ENCODE results near the gene MAPKAP1.
A peak's percentile ranks its signal among the peaks of the same experiment; 100 is the strongest.

Gene MAPKAP1

DNA sequence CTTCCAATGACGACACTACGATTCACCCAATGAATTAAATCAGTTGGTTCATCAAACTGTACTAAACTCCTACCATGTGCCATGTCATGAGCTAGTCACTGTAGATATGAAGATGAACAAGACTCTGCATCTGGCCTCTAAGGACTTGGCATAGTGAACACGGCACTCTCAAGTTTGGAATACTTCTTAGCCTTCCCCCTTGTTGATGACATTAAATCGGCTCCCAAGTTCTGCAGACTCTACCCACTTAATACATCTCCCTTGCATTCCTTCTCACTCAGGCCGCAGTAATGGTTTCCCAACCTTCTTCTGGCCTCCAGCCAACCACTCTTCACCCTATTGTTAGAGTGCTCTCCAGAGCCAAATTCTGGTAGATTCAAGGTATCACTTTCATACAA is 184.7 kb downstream of the MAPKAP1 start:
- no peak overlapping the region for H3K4me3 ChIP-seq (ENCODE audit: low read depth, low read length)
- no peak for DNase-seq (ENCODE audit: low read depth)
- TF ChIP-seq, protein P1, sequence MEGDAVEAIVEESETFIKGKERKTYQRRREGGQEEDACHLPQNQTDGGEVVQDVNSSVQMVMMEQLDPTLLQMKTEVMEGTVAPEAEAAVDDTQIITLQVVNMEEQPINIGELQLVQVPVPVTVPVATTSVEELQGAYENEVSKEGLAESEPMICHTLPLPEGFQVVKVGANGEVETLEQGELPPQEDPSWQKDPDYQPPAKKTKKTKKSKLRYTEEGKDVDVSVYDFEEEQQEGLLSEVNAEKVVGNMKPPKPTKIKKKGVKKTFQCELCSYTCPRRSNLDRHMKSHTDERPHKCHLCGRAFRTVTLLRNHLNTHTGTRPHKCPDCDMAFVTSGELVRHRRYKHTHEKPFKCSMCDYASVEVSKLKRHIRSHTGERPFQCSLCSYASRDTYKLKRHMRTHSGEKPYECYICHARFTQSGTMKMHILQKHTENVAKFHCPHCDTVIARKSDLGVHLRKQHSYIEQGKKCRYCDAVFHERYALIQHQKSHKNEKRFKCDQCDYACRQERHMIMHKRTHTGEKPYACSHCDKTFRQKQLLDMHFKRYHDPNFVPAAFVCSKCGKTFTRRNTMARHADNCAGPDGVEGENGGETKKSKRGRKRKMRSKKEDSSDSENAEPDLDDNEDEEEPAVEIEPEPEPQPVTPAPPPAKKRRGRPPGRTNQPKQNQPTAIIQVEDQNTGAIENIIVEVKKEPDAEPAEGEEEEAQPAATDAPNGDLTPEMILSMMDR (IDR thresholded peaks at IDR 0.05; ENCODE audit: insufficient read depth, low read depth, low read length, missing control alignments) = no peak

DNA sequence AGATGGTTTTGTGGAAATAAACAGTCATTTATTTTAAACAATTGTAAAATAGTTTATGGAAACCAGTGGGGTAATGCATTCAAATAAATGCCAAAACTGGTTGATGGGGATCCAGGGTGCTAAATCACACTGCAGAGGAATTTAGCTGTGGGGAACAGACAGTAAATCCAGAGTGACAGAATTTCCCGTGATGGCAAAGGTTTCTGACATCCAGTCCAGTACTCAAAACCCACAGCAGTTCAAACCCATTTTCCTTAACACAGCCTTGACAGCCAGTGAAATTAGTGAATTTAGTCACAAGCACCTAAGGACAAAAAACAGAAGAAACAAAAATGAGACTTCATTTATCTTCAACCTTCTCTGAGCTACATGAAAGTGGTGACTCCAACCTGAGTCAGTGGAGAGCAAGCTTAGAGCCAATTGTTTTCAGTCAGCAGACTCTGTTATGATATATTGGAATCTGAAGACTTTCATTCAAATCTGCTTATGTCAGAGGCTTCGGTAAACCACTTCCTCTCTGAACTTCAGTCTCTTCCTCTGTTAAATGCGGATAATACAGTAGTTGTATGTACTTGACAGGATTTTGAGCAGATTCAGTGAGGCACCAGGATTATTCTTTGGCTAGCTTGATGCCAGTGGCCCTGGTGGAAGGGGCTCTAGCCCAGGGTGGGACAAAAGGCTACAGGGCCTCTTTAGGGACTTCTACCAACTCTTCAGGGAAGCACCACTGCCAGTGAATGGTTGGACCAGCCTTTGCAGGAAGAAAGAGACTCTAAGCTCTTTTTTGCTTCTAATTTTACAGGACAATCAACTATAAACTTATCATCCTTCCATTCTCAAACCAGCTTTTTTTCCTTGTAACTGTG is 185.3 kb downstream of the MAPKAP1 start:
- peak; percentile 24 for DNase-seq (ENCODE audit: low read depth)
- H3K4me3 ChIP-seq (ENCODE audit: low read depth, low read length) = no peak overlapping the region
- TF ChIP-seq, protein P1 (IDR thresholded peaks at IDR 0.05; ENCODE audit: insufficient read depth, low read depth, low read length, missing control alignments) = no peak

GRCh38 chr9:125519734-125520133 is 187.3 kb downstream of the MAPKAP1 start:
- TF ChIP-seq, protein P1 (IDR thresholded peaks at IDR 0.05; ENCODE audit: insufficient read depth, low read depth, low read length, missing control alignments) = no peak
- H3K4me3 ChIP-seq (ENCODE audit: low read depth, low read length) = no peak overlapping the region
- DNase-seq (ENCODE audit: low read depth) = no peak

DNA sequence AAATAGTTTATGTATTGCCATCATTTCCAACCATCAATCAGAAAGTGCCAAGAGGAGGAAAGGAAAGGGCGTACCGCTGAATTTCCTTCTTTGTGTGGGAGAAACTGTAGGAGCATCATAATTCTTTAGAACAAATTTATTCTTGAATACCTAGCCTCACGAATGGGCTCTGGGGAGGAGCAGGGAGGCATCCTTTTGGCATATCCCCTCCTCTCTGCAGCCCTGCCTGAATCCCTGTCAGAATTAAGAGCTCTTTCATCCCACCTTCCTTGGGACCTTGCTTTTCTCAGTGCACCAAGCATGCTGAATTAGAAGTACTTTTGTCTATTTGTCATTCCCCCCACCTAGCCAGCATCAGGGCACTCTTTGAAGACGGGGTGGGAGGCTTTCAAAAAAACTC is 189.4 kb downstream of the MAPKAP1 start:
- DNase-seq (ENCODE audit: low read depth) = no peak
- TF ChIP-seq, protein P1 (IDR thresholded peaks at IDR 0.05; ENCODE audit: insufficient read depth, low read depth, low read length, missing control alignments) = no peak
- no peak overlapping the region for H3K4me3 ChIP-seq (ENCODE audit: low read depth, low read length)

GRCh38 chr9:125515983-125516940 is 190.7 kb downstream of the MAPKAP1 start:
- TF ChIP-seq, protein P1 (IDR thresholded peaks at IDR 0.05; ENCODE audit: insufficient read depth, low read depth, low read length, missing control alignments) = no peak
- DNase-seq (ENCODE audit: low read depth) = no peak

GRCh38 chr9:125515281-125515680 is 191.7 kb downstream of the MAPKAP1 start:
- TF ChIP-seq, protein P1 (IDR thresholded peaks at IDR 0.05; ENCODE audit: insufficient read depth, low read depth, low read length, missing control alignments) = no peak
- no peak for DNase-seq (ENCODE audit: low read depth)
- H3K4me3 ChIP-seq (ENCODE audit: low read depth, low read length) = no peak overlapping the region

More at GRCh38 chr9:125515983-125516940, 190.7 kb downstream of the MAPKAP1 start:
- no peak overlapping the region for H3K4me3 ChIP-seq (ENCODE audit: low read depth, low read length)
